HG02642 (cell line): ENCODE results near the gene CAP1.
"Not testable (repeated sequence)": the region's sequence is repeated elsewhere in the genome, so short reads cannot be mapped to it uniquely, and the experiment has no call there.

Experiments
- ATAC-seq: cut with Tn5 transposase; IDR thresholded peaks from one replicate; pipeline ENCODE4 v1.9.1; 2021; ENCODE audit warnings: mild to moderate bottlenecking; ENCODE audit not compliant: unreplicated experiment, poor library complexity

The CAP1 gene

DNA sequence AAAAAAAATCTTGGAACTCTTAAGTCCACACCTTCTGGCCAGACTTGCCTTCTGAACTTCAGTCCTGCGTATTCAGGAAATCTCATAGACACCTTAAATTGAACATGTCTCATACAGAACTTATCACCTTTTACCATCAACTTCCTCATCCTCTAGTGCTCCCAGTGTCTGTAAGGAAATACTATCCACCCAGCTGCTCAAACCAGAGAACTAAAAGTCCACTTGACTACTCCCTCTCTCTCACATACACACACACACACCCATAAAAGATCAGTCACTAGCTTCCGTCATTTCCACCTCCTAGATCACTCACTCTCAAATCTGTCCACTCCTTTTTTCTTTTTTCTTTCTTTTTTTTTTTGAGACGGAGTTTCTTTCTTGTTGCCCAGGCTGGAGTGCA, 10.9 kb upstream of the CAP1 start:
- no peak for ATAC-seq

DNA sequence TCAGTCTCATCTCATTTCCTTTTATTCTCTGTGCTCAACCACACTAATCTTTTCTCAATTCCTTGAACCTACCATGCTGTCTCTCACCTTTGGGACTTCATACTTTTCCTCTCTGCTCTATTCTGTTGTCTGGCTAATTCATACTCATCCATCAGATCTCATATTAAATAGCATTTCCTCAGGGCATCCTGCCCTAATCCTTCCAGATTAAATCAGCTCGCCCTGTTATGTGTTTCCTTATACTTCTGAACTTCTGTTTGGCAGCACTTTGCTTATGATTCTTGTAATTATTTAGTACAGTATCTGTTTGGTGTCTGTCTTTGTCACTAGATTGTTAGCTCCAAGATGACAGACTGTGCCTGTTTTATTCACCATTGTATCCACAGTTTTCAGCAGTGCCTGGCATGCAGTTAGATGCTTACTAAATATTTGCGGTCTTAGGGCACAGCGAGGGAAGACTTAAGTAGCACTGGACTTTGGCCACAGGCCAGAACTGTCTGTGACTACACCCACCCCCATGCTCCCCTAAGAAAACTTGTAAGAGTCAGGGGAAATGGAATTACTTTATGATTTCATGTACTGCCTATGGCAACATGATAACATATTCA, 9.9 kb upstream of the CAP1 start:
- no peak for ATAC-seq

DNA sequence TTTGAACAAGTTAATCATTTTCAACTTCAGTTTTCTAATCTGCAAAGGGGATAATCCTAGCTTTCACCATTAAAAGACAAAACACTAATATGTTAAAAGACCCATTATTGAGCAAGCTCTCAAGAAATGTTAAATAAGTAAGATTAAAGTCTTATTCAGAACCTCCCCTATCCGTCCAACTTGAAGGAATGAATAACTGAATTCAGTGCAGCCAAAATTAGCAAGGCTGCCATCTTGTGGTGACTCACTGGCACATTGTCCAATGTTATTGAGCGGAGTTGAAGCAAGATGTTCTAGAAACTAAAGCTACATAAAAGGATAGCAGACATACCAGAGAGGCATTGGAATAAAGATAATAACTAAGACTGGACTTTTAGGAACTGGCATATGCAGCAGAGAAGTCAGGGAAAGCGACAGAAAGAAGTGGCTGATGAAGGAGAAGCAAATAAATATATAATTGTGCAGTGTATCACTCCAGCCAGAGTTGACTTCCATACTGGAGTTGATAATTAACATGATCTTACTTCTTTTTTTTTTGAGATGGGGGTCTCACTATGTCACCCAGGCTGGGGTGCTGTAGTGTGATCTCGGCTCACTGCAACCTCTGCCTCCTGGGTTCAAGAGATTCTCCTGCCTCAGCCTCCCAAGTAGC, 8.2 kb upstream of the CAP1 start:
- ATAC-seq, result no peak

DNA sequence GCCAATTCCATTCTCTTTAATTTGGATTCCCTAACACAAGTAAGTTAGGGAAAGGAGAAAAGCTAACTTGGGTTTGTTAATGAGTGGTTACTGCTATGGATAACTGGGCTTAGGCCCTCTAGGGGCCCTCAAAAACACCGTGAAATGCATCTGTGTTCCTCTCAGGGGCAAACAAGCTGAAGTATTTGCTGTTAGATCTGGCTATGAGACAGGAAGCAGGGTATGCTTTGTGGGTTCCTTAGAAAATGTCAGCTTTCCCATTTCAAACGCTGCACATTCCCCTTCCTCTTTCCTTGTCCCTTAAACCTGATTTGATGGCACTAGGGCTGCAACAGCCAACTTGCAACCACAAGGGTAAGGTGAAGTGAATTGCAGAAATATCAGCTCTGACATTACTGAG, 5.7 kb upstream of the CAP1 start:
- ATAC-seq, result no peak

DNA sequence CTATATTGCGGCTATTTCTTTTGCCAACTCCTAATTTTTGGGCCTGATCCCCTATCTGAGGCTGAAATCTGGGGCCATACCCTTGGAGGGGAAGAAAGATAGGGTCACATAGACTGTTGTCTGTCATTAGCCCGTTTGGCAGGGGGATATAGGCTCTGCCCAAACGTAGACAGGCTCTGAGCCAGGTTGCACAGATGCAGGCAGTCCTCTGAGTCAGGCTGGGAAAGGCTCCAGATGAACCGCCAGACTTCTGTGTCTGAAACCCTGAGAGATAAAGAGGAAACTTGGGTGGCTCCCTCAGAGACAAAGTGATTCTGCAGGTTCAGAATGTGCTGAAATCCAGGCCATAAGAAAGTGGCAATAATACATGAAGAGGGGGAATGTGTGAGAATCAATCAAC, 4.0 kb upstream of the CAP1 start:
- no peak for ATAC-seq

DNA sequence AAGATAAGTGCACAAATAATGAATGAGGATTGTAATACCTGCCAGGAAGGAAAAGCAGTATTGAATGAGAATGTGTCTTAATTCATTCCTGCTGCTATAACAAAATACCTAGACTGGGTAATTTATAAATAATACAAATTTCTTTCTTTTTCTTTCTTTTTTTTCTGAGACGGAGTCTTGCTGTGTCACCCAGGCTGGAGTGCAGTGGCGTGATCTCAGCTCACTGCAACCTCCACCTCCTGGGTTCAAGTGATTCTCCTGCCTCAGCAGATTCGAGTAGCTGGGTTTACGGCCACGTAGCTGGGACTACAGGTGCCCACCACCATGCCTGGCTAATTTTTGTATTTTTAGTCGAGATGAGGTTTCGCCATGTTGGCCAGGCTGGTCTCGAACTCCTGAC, 3.3 kb upstream of the CAP1 start:
- not testable (repeated sequence) for ATAC-seq

- no peak for ATAC-seq
Observed at GRCh38 chr1:40038697-40039096, 1.8 kb upstream of the CAP1 start.

- ATAC-seq, result peak; percentile 0
Observed at GRCh38 chr1:40039245-40039756, 1.2 kb upstream of the CAP1 start.

GRCh38 chr1:40039757-40040510, 595 bp upstream of the CAP1 start:
- peak; percentile 60 for ATAC-seq

GRCh38 chr1:40041466-40041838, 923 bp downstream of the CAP1 start:
- no peak for ATAC-seq

DNA sequence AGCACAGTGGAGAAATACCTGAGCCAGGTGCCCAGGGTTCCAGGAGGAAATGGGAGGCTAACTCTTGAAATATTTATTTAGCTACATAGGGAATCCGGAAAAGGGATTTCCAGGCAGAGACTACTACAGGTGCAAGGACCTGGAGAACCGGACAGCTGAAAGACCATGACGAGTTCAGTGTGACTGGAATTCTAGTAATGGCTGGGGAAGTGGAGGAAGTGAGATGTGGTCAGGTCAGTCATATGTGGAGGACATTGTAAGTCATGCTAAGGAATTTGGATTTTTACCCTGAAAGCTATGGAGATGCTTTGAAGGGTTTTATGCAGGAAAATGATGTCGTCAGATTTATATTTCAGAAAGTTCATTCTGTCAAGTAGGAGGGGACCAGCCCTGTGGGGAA, 1.8 kb downstream of the CAP1 start:
- no peak for ATAC-seq

- no peak for ATAC-seq
Observed at GRCh38 chr1:40044110-40044509, 3.6 kb downstream of the CAP1 start.

DNA sequence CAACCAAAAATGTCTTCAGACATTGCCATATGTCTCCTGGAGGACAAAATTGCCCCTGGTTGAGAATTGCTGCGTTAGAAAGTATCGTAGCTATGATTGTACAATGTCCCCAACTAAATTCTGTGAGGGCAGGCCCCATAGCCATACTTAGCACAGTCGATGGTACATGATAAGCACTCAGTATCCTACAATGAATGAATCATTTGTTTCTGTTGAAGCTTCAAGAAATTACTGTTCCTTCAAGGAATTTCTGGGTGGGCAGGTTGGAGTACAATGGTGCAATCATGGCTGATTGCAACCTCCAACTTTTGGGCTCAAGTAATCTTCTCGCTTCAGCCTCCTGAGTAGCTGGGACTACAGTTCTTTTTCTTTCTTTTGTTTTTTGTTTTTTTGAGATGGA, 4.7 kb downstream of the CAP1 start:
- ATAC-seq, result no peak

DNA sequence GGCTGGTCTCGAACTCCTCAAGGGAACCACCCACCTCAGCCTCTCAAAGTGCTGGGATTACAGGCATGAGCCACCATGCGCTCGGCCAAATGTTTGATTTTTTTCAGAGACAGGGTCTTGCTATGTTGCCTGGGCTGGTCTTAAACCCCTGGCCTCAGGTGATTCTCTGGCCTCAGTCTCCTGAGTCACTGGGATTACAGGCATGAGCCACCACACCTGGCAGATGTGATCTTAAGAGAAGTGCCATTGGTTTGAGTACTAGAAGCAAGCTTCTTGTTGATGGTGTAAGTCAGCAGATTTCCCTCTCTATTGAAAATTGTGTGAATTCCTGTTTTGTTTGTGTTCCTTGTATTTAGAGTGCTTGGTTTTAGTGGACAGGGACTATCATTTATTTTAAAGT, 5.2 kb downstream of the CAP1 start:
- no peak for ATAC-seq

DNA sequence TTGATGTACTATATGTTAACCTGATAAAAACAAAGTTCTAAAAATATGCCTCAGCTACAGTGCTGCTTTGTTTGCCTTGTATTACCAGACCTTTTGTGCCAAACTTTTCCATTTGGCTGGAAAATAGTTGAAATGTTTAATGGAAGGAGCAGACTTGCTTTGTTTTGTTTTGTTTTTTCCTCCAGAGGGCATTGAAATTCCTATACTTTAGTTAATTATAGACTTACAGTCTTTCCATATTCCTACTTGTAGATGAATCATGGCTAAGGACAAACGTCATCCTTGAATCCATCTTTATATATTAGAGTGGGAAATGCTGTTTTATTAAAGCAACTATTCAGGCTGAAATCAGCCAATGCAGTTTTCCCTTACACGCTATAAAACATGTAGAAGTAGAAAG, 6.7 kb downstream of the CAP1 start:
- no peak for ATAC-seq

DNA sequence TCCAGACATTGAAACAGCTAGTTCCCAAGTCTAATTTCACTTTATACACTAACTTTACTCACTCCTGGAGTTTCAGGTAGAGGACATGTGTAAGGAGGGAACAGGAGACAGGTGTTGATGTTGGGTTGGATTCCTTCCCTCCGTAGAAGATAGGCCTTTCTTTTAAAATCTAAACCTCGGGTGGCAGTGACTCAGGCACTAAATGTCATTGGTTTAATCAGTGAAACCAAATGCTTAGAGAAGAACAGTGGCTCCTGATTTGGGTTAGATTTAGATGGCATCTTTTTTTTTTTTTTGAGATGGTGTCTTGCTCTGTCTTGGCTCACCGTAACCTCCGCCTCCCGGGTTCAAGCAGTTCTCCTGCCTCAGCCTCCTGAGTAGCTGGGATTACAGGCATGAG, 7.2 kb downstream of the CAP1 start:
- no peak for ATAC-seq

DNA sequence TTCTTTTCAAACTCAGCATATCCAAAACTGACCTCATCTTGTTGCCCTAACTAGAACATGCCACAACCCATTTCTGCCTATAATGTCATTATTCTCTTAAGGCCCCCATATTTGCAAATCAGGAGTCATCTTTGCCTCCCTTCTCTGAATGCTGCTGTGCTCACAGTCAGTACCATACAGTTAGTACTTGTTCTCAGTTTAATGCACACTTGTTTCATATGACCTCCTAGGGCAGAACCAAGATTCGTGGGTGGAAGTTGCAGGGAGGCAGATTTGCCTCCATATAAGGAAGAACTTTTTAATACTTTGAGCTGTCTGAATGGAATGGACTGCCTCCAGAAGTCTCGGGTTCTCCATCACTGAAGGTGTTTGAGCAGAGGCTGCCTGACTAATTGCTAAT, 9.2 kb downstream of the CAP1 start:
- ATAC-seq, result no peak

DNA sequence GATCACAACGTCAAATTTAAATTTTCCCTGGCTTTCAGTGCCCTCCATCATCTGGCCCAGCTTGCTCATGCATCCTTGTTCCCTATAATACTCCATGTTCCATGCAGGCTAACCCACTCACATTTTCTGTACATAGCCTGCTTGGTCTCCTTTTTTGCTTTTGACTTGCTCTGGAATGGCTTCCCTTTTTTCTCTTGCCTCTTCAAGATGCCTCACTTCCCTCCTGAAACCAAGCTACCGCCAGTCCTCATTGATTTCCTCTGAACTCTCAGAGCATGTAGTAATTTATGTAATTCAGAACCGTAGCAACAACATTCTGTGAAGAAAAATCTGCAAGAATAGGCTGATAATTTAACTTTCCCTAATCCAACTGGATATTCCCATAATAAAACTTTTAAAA, 10.3 kb downstream of the CAP1 start:
- ATAC-seq, result no peak

GRCh38 chr1:40053138-40053887, 12.8 kb downstream of the CAP1 start:
- no peak for ATAC-seq

DNA sequence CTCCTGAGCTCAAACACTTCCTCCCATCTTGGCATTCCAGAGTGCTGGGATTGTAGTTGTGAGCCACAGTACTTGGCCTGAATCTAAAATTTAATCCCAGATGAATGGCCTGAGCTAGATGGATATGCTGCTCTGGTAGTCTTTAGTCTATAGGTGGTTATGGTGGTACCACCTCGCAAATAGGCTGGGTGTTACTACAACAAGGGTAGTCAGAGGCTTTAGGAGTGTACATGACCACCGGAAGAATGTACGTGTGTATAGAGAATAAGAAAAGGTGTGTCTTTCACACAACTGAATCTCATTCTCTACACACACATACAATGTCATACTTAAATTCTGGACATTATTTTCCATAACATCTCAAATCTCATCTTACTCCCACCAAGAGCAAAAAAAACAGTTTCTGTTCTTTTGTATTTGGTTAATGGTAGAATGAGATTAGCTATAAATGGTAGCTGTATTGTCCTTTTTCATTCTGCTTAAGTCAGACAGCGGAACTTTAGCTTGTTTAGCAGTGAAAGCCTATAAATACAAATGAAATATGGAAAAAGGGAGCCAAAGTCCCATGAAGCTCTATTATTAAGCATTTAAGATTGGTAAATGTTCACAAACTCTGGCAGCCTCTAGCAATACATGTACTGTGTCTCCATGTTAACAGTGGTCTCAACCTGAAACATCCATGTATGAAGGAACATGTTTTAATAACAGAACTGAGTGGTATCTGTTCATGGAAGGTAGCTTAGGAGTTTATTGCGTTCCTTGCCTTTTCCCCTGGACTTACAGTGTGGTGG, 16.2 kb downstream of the CAP1 start:
- no peak for ATAC-seq
